SH-SY5Y (cell line): Measurements from ENCODE around the gene ACSBG1.

Source experiments
- GATA2 ChIP-seq: IDR thresholded peaks from 2 replicates; pipeline ENCODE4 v1.6.1; 2011; ENCODE audit warnings: mild to moderate bottlenecking, low read depth, low read length
- GATA3 ChIP-seq: IDR thresholded peaks from 2 replicates; pipeline ENCODE4 v1.6.1; 2011; ENCODE audit warnings: low read depth, mild to moderate bottlenecking, low read length, moderate library complexity

GRCh38 chr15:78234515-78235040 lies at the start of gene ACSBG1:
- TF ChIP-seq GATA3 (no peak), GATA2 (no peak)
